ENCODE results near the gene OR2M2. TPM values are rescaled to one million over a fixed set of nuclear protein-coding genes. Genes with fewer than 3 reads are reported as not detected.

The OR2M2 gene, protein sequence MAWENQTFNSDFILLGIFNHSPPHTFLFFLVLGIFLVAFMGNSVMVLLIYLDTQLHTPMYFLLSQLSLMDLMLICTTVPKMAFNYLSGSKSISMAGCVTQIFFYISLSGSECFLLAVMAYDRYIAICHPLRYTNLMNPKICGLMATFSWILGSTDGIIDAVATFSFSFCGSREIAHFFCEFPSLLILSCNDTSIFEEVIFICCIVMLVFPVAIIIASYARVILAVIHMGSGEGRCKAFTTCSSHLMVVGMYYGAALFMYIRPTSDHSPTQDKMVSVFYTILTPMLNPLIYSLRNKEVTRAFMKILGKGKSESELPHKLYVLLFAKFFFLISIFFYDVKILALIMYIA
- total RNA-seq: not detected

- H3K9me3 Mint-ChIP-seq: no peaks in the 10 kb centered on the region
- H3K27me3 Mint-ChIP-seq: no peaks in the 10 kb centered on the region
- H3K27ac Mint-ChIP-seq: no peak within 1 kb of the TSS
- no peak within 1 kb of the TSS for H3K4me3 Mint-ChIP-seq
- no peaks in the 10 kb centered on the region for H3K36me3 Mint-ChIP-seq (ENCODE audit: low read depth)
- ATAC-seq (replicated peaks): no peak
- H3K4me1 Mint-ChIP-seq: no peaks in the 10 kb centered on the region
Observed at GRCh38 chr1:248174521-248174920, at the start of gene OR2M2. Gene OR2M2, plus strand, starts transcription at chr1:248174821. Its CDS starts 5,165 bp downstream, at chr1:248179986.

- no peaks in the 10 kb centered on the region for H3K4me1 Mint-ChIP-seq
- no peaks in the 10 kb centered on the region for H3K36me3 Mint-ChIP-seq (ENCODE audit: low read depth)
- ATAC-seq (replicated peaks): no peak
- no peak overlapping the region for H3K27ac Mint-ChIP-seq
- peaks cover 13% of the 10 kb centered on the region for H3K9me3 Mint-ChIP-seq
- H3K27me3 Mint-ChIP-seq: no peaks in the 10 kb centered on the region
- no peak overlapping the region for H3K4me3 Mint-ChIP-seq
Observed at GRCh38 chr1:248127653-248128052, 47.0 kb upstream of the OR2M2 start.

GRCh38 chr1:248136811-248137210 lies 37.8 kb upstream of the OR2M2 start:
- Mint-ChIP-seq H3K4me3 (no peak overlapping the region), H3K27ac (no peak overlapping the region), H3K36me3 (ENCODE audit: low read depth) (no peaks in the 10 kb centered on the region), H3K9me3 (no peaks in the 10 kb centered on the region), H3K27me3 (no peaks in the 10 kb centered on the region), H3K4me1 (no peaks in the 10 kb centered on the region)
- ATAC-seq (replicated peaks): no peak

DNA sequence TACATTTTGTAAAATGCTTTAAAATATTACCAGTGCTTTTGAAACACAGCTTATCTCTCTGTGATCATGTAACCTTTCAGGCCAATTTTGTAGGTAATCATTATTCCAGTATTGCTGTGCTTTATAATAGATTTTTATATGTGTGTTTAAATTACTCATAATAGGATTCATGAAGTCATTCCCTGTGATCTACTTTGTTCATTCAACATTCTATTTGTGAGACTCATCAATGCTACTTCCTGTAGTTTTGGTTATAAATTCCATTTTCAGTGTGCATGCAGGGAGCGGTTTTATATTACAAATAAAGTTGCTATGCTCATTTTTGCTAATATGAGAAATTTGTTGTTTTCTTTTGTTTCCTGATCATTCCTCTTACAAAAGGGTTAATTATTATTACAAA lies 33.8 kb upstream of the OR2M2 start:
- H3K4me1 Mint-ChIP-seq: no peaks in the 10 kb centered on the region
- H3K27me3 Mint-ChIP-seq: no peaks in the 10 kb centered on the region
- no peak overlapping the region for H3K27ac Mint-ChIP-seq
- ATAC-seq (replicated peaks): no peak
- no peak overlapping the region for H3K4me3 Mint-ChIP-seq
- no peaks in the 10 kb centered on the region for H3K36me3 Mint-ChIP-seq (ENCODE audit: low read depth)
- peaks cover 11% of the 10 kb centered on the region for H3K9me3 Mint-ChIP-seq

- Mint-ChIP-seq H3K9me3 (peaks cover 23% of the 10 kb centered on the region), H3K36me3 (ENCODE audit: low read depth) (no peaks in the 10 kb centered on the region), H3K27me3 (peaks cover 3% of the 10 kb centered on the region), H3K4me1 (no peaks in the 10 kb centered on the region), H3K4me3 (no peak overlapping the region), H3K27ac (no peak overlapping the region)
- ATAC-seq (replicated peaks): no peak
Observed at GRCh38 chr1:248143311-248143710, 31.3 kb upstream of the OR2M2 start.

GRCh38 chr1:248144513-248145198 lies 30.0 kb upstream of the OR2M2 start, which contains the start of gene OR2M5:
Gene OR2M5, plus strand, starts transcription at chr1:248145148. Its CDS starts 0 bp downstream, at chr1:248145148.
- H3K4me1 Mint-ChIP-seq: no peaks in the 10 kb centered on the region
- no peaks in the 10 kb centered on the region for H3K36me3 Mint-ChIP-seq (ENCODE audit: low read depth)
- ATAC-seq (replicated peaks): no peak
- H3K9me3 Mint-ChIP-seq: peaks cover 28% of the 10 kb centered on the region
- H3K4me3 Mint-ChIP-seq: no peak within 1 kb of the TSS
- H3K27ac Mint-ChIP-seq: no peak within 1 kb of the TSS
- H3K27me3 Mint-ChIP-seq: peaks cover 3% of the 10 kb centered on the region

DNA sequence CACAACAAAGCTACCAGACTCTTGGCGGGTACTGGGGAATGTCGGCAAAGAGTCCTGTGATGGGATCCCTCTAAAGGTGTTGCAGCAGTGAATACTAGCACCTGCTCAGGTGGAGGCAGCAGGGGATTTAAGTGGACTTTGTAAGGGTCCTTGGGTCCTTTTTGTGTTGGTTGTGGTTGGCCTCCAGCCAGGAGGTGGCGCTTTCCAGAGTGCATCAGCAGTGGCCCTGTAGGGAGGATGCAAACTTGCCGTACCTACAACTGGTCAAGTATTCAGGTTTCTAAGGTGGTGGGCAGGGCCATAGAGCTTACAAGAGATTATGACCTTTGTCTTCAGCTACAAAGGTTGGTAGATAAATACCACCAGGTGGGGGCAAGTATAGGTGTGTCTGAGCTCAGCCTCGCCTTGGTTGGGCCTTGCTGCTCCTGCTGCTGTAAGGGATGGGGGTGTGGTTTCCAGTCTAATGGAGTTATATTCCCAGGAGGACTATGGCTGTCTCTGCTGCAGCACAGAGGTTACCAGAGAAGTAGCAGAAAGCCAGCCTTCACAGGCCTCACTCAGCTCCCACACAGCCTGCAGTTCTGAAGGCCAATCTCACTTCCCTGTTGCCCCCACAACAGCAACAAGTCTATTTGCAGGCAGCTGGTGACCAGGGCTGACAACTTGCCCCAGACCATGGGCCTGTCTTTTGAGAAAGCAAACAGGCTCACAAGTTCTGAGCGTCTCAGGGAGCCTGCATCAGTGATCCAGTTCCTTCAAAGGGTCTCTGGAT lies 22.4 kb upstream of the OR2M2 start:
- H3K4me1 Mint-ChIP-seq: no peaks in the 10 kb centered on the region
- ATAC-seq (replicated peaks): no peak
- H3K36me3 Mint-ChIP-seq (ENCODE audit: low read depth): no peaks in the 10 kb centered on the region
- peaks cover 3% of the 10 kb centered on the region for H3K27me3 Mint-ChIP-seq
- H3K27ac Mint-ChIP-seq: no peak overlapping the region
- H3K9me3 Mint-ChIP-seq: peaks cover 15% of the 10 kb centered on the region
- no peak overlapping the region for H3K4me3 Mint-ChIP-seq

- H3K4me3 Mint-ChIP-seq: no peak overlapping the region
- no peaks in the 10 kb centered on the region for H3K9me3 Mint-ChIP-seq
Observed at GRCh38 chr1:248155927-248156326, 18.7 kb upstream of the OR2M2 start.

DNA sequence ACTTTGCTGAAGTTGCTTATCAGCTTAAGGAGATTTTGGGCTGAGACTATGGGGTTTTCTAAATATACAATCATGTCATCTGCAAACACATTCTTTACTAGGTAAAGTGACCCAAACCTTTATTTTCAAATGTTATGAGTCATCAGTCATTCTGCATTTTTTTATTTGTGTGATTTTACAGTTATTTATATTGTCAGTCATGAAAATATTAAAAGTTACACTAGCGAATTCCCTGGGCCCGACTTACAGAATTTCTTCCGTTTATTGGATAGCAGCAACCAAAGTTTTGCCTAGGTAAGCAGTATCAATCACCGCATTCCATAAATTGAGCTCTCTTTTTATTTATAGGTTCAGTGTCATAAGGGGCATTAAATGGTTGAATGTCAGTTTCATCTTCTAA lies 15.9 kb upstream of the OR2M2 start:
- H3K9me3 Mint-ChIP-seq: no peaks in the 10 kb centered on the region
- ATAC-seq (replicated peaks): no peak

More at GRCh38 chr1:248155927-248156326, 18.7 kb upstream of the OR2M2 start:
- Mint-ChIP-seq H3K27ac (no peak overlapping the region), H3K27me3 (no peaks in the 10 kb centered on the region), H3K4me1 (no peaks in the 10 kb centered on the region), H3K36me3 (ENCODE audit: low read depth) (no peaks in the 10 kb centered on the region)
- no peak for ATAC-seq (replicated peaks)

GRCh38 chr1:248164031-248164430 lies 10.6 kb upstream of the OR2M2 start:
- H3K4me3 Mint-ChIP-seq: no peak overlapping the region
- ATAC-seq (replicated peaks): no peak
- no peak overlapping the region for H3K27ac Mint-ChIP-seq
- no peaks in the 10 kb centered on the region for H3K9me3 Mint-ChIP-seq
- no peaks in the 10 kb centered on the region for H3K36me3 Mint-ChIP-seq (ENCODE audit: low read depth)
- H3K27me3 Mint-ChIP-seq: no peaks in the 10 kb centered on the region
- H3K4me1 Mint-ChIP-seq: no peaks in the 10 kb centered on the region

More for the DNA sequence above, 15.9 kb upstream of the OR2M2 start:
- Mint-ChIP-seq H3K27me3 (no peaks in the 10 kb centered on the region), H3K4me3 (no peak overlapping the region), H3K36me3 (ENCODE audit: low read depth) (no peaks in the 10 kb centered on the region), H3K4me1 (no peaks in the 10 kb centered on the region), H3K27ac (no peak overlapping the region)

DNA sequence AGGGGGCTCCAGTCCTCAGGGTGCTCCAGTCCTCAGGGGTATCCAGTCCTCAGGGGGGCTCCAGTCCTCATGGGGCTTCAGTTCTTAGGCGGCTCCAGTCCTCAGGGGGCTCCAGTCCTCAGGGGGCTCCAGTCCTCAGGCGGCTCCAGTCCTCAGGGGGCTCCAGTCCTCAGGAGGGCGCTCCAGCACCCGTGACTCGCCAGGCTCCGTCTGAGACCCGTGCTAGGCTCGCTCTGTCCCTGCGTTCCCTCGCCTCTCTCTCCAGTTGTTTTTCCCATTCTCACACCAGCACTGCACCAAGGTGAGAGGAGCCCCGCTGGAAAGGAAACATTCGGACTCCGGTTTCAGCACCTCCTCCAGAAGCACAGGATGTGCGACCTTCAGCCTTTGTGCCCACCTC lies 9.4 kb upstream of the OR2M2 start:
- no peaks in the 10 kb centered on the region for H3K4me1 Mint-ChIP-seq
- no peak for ATAC-seq (replicated peaks)
- H3K4me3 Mint-ChIP-seq: no peak overlapping the region
- H3K27me3 Mint-ChIP-seq: no peaks in the 10 kb centered on the region
- H3K27ac Mint-ChIP-seq: no peak overlapping the region
- H3K9me3 Mint-ChIP-seq: no peaks in the 10 kb centered on the region
- H3K36me3 Mint-ChIP-seq (ENCODE audit: low read depth): no peaks in the 10 kb centered on the region

- Mint-ChIP-seq H3K36me3 (ENCODE audit: low read depth) (no peaks in the 10 kb centered on the region), H3K9me3 (peaks cover 3% of the 10 kb centered on the region), H3K4me3 (no peak overlapping the region), H3K27me3 (peaks cover 10% of the 10 kb centered on the region), H3K27ac (no peak overlapping the region), H3K4me1 (no peaks in the 10 kb centered on the region)
- ATAC-seq (replicated peaks): no peak
Observed at GRCh38 chr1:248183996-248184395, 9.4 kb downstream of the OR2M2 start.

- Mint-ChIP-seq H3K27ac (no peak overlapping the region), H3K36me3 (ENCODE audit: low read depth) (no peaks in the 10 kb centered on the region), H3K4me3 (no peak overlapping the region), H3K9me3 (peaks cover 3% of the 10 kb centered on the region), H3K27me3 (peaks cover 11% of the 10 kb centered on the region), H3K4me1 (no peaks in the 10 kb centered on the region)
- ATAC-seq (replicated peaks): no peak
Observed at GRCh38 chr1:248187363-248187762, 12.7 kb downstream of the OR2M2 start.

GRCh38 chr1:248189026-248189425 lies 14.4 kb downstream of the OR2M2 start:
- H3K4me1 Mint-ChIP-seq: no peaks in the 10 kb centered on the region
- H3K4me3 Mint-ChIP-seq: no peak overlapping the region
- no peak overlapping the region for H3K27ac Mint-ChIP-seq
- H3K9me3 Mint-ChIP-seq: peaks cover 3% of the 10 kb centered on the region
- no peak for ATAC-seq (replicated peaks)
- H3K27me3 Mint-ChIP-seq: peaks cover 10% of the 10 kb centered on the region
- H3K36me3 Mint-ChIP-seq (ENCODE audit: low read depth): no peaks in the 10 kb centered on the region

Data from activated T-helper 17 cell treated with anti-CD3 and anti-CD28 coated beads, Interleukin-2, amount 50 U/mL, for 72 hours (primary cell).